Thyroid gland (tissue), 4 donors: ENCODE data around the gene CWF19L2.

Experiments used
- CTCF ChIP-seq, 6 experiments: fragments of 200-600 bp in 3 of 6; fragments of 450-650 bp in 3 of 6; sonication (generic) in 3 of 6; IDR thresholded peaks; one replicate each; pipeline ENCODE4 v1.5.1; 2016 to 2019; ENCODE audit warnings: antibody characterized with exemption in 6 of 6, mild to moderate bottlenecking in 2 of 6, inconsistent platforms in 1 of 6, moderate library complexity in 1 of 6
- POLR2A ChIP-seq, 2 donors: fragments of 450-650 bp; IDR thresholded peaks; one replicate each; pipeline ENCODE4 v1.6.1; 2017; ENCODE audit warnings: antibody characterized with exemption in 2 of 2, mild to moderate bottlenecking in 2 of 2, moderate library complexity in 1 of 2

- TF ChIP-seq POLR2A (IDR thresholded peaks at IDR 0.05) (no peak), CTCF (IDR thresholded peaks at IDR 0.05) (no peak)
These were observed 102.8 kb downstream of the CWF19L2 start for GRCh38 chr11:107354780-107355179.
